LNCaP clone FGC (cell line): Measurements from ENCODE around the gene NIPAL4.

Source experiments
- DNase-seq: peaks from one replicate; pipeline ENCODE4 v3.0.0-alpha.2; 2011; ENCODE audit warnings: low read depth
- H3K4me3 ChIP-seq: 2 replicates; pipeline ENCODE4 v1.5.1; 2011; ENCODE audit warnings: mild to moderate bottlenecking, low read depth, low read length, control low read depth
- TF ChIP-seq, protein P1 (sequence below): IDR thresholded peaks from 2 replicates; pipeline ENCODE4 v1.5.1; 2012; ENCODE audit warnings: mild to moderate bottlenecking; ENCODE audit not compliant: control insufficient read depth, insufficient read depth; ENCODE audit errors: extremely low read depth

NIPAL4 gene

DNA sequence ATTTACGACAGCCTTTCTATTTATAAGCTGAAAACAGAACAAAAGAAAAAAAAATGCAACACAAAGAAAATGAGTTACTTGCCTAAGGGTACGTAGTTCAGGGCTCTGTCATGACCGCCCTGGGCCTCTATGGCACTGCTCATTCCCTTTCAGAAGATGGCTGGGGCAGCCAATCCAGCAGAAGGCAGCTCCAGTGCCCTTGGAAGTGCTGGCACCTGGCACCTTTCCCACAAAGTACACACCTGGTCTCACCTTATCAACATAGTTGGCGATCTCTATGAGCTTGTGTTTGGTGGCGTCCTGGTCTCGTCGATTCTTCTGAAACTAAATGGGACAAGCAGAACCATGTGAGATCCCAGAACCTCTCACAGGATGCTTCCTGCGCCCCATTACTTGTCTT, 53.2 kb downstream of the NIPAL4 start:
- TF ChIP-seq, protein P1, sequence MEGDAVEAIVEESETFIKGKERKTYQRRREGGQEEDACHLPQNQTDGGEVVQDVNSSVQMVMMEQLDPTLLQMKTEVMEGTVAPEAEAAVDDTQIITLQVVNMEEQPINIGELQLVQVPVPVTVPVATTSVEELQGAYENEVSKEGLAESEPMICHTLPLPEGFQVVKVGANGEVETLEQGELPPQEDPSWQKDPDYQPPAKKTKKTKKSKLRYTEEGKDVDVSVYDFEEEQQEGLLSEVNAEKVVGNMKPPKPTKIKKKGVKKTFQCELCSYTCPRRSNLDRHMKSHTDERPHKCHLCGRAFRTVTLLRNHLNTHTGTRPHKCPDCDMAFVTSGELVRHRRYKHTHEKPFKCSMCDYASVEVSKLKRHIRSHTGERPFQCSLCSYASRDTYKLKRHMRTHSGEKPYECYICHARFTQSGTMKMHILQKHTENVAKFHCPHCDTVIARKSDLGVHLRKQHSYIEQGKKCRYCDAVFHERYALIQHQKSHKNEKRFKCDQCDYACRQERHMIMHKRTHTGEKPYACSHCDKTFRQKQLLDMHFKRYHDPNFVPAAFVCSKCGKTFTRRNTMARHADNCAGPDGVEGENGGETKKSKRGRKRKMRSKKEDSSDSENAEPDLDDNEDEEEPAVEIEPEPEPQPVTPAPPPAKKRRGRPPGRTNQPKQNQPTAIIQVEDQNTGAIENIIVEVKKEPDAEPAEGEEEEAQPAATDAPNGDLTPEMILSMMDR: no peak
- no peak for DNase-seq

DNA sequence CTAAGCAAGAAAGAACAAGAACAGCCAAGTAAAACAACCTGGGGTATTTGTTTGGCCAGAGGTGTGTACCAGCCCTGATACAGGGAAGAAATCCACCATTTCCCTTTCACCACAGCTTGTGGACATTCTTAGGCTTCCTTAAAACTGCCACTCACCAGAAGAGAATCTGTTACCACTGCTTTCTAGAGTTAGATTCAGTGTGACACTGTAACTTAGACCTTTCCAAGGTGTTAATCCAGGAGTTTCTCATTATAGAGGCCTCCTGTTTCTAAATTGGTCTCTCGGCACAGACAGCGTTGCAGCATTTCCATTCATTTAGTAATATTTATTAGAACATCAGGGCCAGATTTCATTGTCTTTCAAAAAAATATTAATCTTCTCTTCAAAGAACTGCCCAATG, 55.0 kb downstream of the NIPAL4 start:
- DNase-seq: no peak
- H3K4me3 ChIP-seq: no peak overlapping the region
- TF ChIP-seq, protein P1: no peak

More for the DNA sequence above, 53.2 kb downstream of the NIPAL4 start:
- H3K4me3 ChIP-seq: no peak overlapping the region

DNA sequence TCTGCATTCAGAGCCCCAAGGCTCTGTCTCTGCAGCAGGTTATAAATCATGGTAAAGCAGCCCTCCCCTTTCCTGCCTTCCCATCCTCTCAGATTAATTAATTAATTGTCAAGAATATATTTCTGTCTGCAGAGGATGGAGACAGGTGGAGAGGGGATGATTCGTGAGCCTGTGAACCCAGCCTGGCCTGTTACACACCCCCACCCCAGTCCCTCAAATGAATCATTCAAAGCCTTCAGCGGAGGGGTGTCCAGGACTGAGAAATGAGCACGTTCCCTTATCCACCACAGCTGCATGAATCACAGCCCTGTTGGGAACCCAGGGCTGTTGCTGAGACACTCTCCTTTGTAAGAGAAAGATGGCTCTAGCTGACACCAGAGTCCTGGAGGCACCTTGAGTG, 56.0 kb downstream of the NIPAL4 start:
- no peak overlapping the region for H3K4me3 ChIP-seq
- DNase-seq: no peak
- TF ChIP-seq, protein P1: no peak

DNA sequence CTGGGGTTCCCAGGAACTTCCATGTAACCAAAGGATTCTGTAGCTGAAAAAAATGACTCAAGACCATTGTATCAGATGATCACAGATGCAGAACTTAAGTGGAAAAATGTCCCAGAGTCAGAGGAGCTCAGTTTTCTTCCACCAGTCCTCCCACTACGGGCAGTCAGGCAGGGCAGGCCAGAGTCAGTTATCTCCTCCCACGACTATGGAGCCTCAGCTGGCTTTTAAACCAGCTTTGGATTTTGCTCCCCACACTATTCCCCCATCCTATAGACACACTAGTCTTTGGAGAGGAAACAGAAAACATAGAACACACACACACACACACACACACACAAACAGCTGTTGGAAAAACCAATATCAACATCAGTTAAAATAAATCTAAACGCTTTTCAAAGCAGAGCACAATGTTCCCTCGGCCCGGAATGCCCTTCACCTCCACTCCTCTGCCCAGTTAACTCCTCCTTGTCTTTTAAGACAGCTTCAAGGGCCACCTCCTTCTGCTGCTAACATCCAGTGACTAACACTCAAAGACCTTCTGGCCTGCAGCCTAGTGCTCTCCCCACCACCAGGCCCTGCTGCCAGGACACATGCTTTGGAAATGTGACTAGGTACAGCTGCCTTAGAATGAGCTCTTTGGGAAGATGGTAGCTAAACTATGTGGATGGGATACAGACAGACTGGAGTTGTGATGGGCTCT, 56.8 kb downstream of the NIPAL4 start:
- no peak overlapping the region for H3K4me3 ChIP-seq
- no peak for DNase-seq
- TF ChIP-seq, protein P1: no peak

DNA sequence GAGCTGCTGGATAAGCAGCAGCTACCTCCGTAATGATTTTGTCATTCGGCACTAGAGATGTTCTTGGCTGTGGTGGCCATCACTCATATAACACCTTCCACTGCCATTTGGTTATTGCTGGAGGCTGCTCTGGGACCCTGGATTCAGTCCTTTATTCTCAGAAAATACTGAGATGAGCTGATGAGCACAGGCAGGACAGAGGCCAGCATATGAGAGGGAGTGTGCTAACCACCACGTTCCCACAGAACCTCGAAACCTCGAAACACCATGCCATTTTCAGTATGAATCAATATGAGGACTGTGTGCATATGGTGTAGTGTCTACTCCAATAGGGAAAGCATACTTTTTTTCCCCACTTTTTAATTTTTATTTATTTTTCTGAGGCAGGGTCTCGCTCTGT, 59.0 kb downstream of the NIPAL4 start:
- no peak for DNase-seq
- TF ChIP-seq, protein P1: no peak
- H3K4me3 ChIP-seq: no peak overlapping the region

DNA sequence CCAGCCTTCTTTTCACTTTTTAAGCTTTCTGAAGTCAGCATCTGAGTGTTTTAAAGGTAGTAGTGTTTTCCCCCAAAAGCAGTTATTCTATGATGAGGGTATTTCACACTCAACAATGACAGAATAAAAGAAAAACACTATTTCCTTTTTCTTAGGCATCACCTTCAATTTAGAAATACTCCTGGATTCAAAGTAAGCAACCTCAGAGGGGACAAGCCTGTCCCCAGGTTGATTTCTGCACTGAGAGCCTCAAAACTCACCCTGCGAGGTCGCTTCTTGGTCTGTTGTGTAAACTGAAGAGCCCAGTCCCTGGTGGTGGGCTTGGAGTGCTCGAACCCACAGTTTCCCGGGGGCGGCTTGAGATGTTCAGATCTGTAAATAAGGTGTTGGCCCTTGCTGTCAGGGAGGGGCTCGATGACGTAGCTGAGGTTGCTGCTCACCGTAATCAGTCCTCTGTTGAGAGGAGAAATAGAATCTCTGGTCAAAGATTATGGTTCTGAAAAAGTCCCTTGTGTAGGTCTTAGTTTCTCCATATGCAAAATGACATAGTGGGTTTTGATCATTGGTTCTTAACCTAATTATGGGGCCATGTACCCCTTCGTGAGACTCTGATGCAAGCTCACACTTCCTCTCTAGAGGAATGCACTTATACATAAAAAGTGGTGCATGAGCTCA, 59.7 kb downstream of the NIPAL4 start:
- TF ChIP-seq, protein P1: no peak
- DNase-seq: no peak
- no peak overlapping the region for H3K4me3 ChIP-seq
